ENCODE results near the gene SRD5A1.

The SRD5A1 gene

DNA sequence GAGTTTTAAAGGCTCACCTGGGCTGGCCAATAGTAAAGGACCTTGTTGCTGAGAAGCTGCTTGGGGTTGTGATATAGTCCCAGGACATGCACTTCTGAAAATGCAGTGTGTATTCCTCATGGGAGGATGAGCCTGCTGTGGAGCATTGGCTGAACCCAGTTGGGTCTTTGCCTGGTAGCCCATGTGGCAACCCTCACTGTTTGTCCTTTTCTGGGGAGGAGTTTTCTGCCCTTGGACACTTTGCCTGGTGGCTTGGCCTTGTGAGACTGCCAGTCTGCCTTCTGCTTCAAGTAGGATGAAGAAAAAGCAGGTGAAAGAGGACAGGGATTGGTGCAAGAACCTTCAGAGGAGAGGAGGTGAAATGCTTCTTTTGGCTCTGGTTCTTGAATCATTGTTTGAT, 84.0 kb downstream of the SRD5A1 start:
- POLR2A ChIA-PET (ENCODE audit: low non-redundant PET) = no interaction called here
- TF ChIP-seq, protein P1, sequence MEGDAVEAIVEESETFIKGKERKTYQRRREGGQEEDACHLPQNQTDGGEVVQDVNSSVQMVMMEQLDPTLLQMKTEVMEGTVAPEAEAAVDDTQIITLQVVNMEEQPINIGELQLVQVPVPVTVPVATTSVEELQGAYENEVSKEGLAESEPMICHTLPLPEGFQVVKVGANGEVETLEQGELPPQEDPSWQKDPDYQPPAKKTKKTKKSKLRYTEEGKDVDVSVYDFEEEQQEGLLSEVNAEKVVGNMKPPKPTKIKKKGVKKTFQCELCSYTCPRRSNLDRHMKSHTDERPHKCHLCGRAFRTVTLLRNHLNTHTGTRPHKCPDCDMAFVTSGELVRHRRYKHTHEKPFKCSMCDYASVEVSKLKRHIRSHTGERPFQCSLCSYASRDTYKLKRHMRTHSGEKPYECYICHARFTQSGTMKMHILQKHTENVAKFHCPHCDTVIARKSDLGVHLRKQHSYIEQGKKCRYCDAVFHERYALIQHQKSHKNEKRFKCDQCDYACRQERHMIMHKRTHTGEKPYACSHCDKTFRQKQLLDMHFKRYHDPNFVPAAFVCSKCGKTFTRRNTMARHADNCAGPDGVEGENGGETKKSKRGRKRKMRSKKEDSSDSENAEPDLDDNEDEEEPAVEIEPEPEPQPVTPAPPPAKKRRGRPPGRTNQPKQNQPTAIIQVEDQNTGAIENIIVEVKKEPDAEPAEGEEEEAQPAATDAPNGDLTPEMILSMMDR (conservative IDR thresholded peaks at IDR 0.05; ENCODE audit: low read depth) = no peak
- no peak overlapping the region for H3K27ac ChIP-seq
- DNase-seq (ENCODE audit: low spot score) = no peak
- CTCF ChIA-PET = interaction anchor here (0.6 kb wide), 1 partner anchor 9 kb away, joined by 3 read pairs; no protein-coding TSS in a partner anchor

DNA sequence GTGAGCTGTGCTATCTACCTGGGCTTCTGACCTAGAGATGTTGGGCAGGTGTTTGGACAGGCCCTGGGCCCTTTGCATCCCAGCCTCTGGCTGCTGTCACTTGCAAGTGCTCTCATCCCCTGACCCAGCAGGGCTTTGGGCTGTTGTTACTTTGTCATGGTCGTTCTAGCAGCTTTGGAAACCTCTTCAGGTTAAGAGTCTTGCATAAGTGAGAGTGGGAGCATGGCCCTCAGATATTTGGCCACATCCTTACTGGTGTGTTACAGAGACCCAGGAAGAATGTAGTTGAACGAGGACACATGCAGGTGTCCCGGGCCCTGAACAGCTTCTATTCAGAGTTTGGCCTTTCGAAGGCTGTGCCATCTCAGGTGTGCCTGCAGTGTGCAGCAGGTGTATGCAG, 84.4 kb downstream of the SRD5A1 start:
- ChIA-PET CTCF (interaction anchor here (0.6 kb wide), 1 partner anchor 9 kb away, joined by 3 read pairs; no protein-coding TSS in a partner anchor), POLR2A (ENCODE audit: low non-redundant PET) (no interaction called here)
- H3K27ac ChIP-seq = no peak overlapping the region
- TF ChIP-seq, protein P1 (conservative IDR thresholded peaks at IDR 0.05; ENCODE audit: low read depth) = no peak
- no peak for DNase-seq (ENCODE audit: low spot score)

DNA sequence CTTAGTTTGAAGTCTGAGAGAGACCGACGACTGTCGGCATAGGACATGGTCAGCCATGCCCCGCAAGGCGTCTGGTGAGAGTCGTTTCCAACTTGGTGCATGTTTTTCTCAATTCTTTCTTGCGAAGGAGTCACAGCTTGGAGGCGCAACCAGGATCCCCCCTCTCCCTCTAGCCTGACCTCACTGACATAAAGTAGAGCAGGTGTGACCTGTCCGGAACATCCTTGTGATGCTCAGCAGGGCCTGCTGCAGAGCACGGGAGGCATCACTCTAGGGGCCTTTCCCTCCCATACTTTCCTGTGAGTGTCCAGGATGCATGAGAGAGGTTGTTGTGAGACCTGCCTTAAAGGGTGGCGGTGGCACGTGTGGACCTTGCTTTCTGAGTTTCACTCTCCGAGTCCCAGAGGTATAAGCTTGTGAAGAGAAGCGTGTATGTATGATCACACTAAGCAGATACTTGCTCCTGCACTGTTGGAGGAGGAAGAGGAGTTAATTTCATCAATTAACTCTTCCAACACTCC, 85.0 kb downstream of the SRD5A1 start:
- DNase-seq (ENCODE audit: low spot score) = no peak
- ChIA-PET POLR2A (ENCODE audit: low non-redundant PET) (no interaction called here), CTCF (interaction anchor here (0.6 to 0.7 kb wide), 3 partner anchors 8 to 135 kb away, joined by 3 read pairs; no protein-coding TSS in a partner anchor)
- TF ChIP-seq, protein P1 (conservative IDR thresholded peaks at IDR 0.05; ENCODE audit: low read depth) = no peak
- no peak overlapping the region for H3K27ac ChIP-seq

DNA sequence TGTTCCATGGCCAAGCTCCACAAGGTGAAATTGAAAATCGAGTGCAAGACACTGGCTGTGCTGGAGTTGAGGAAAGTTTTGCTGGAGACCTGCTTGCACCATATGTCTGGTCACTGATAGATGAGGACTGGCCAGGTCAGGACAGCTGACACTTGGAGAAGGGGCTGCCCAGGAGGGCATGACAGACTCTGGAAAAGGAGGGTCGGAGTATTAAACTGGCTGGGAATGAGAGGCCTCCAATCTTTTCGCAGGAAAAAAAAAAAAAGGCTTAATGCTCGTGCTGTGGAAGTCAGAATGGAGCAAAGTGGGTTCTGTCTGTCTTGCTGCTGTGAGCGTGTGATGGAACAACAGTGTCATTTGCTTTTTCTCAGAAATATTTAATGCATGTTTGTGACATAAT, 85.5 kb downstream of the SRD5A1 start:
- CTCF ChIA-PET = interaction anchor here (0.6 to 0.7 kb wide), 2 partner anchors 86 to 136 kb away, joined by 3 read pairs; no protein-coding TSS in a partner anchor
- H3K27ac ChIP-seq = no peak overlapping the region
- POLR2A ChIA-PET (ENCODE audit: low non-redundant PET) = no interaction called here
- DNase-seq (ENCODE audit: low spot score) = no peak
- TF ChIP-seq, protein P1 (conservative IDR thresholded peaks at IDR 0.05; ENCODE audit: low read depth) = no peak

DNA sequence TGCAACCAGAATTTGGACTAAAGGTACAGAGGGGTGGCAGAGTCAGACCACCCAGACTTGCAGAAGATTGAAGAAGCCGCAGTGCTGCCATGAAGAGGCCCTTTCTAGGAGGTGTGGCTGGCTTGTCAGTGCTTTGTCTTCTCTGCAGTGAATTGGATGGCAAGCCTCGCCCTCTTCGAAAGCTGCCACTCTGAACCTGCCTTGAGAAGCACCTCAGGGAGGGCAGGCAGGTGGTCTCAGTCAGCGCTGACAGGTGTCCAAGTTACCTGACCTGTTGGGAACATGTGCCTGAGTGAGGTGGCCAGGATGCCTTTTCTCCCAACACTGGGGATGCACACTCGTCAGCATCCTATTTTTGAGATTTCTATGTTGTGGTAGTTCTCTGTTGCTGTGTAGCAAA, 86.2 kb downstream of the SRD5A1 start:
- no peak overlapping the region for H3K27ac ChIP-seq
- no peak for DNase-seq (ENCODE audit: low spot score)
- ChIA-PET POLR2A (ENCODE audit: low non-redundant PET) (no interaction called here), CTCF (no interaction called here)
- TF ChIP-seq, protein P1 (conservative IDR thresholded peaks at IDR 0.05; ENCODE audit: low read depth) = no peak

DNA sequence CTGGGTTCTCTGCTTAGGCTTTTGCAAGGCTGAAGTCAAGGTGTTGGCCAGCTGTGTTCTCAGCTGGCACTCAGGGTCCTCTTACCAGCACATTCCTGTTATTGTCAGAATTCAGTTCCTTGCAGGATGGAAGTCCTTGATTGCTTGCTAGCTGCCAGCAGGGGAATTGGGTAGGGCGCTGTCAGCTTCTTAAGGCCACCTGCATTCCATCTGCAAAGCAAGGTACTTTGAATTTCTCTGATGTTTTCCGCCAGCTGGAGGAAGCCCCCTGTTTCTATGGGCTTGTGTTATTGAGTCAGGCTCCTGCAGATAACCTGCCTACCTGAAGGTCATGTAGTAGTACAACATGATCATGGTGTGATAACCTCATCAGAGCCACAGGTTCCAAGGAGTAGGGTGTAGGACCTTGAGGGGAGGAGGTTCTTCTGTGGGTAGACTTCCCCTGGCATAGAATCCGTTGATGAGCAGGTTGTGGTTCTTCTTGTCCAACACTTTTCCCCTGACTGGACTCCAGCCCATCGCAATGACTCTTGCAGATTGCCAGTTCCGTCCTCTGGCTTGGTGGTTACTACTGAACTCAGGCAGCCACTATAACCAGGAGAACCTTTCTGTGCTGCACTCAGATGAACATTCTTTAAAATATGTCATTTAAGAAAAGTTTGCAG, 86.8 kb downstream of the SRD5A1 start:
- DNase-seq (ENCODE audit: low spot score) = no peak
- ChIA-PET POLR2A (ENCODE audit: low non-redundant PET) (no interaction called here), CTCF (no interaction called here)
- TF ChIP-seq, protein P1 (conservative IDR thresholded peaks at IDR 0.05; ENCODE audit: low read depth) = no peak
- H3K27ac ChIP-seq = no peak overlapping the region
